ENCODE results near the gene CAMK2D.

The CAMK2D gene

GRCh38 chr4:113607998-113608397 is 153.5 kb downstream of the CAMK2D start:
- TF ChIP-seq CTCF (IDR thresholded peaks at IDR 0.05; ENCODE audit: low read depth, low read length): no peak
- no peaks in the 10 kb centered on the region for H3K27me3 ChIP-seq (ENCODE audit: insufficient read depth, low read depth, severe bottlenecking)
- DNase-seq: no peak
- no peaks in the 10 kb centered on the region for H3K9me3 ChIP-seq (ENCODE audit: severe bottlenecking)
- H3K27ac ChIP-seq: no peak overlapping the region
- H3K36me3 ChIP-seq: no peaks in the 10 kb centered on the region
- no peak overlapping the region for H3K4me3 ChIP-seq (ENCODE audit: low read depth, low read length)

GRCh38 chr4:113607147-113607720 is 154.3 kb downstream of the CAMK2D start:
- Histone ChIP-seq H3K27ac (no peak overlapping the region), H3K27me3 (ENCODE audit: insufficient read depth, low read depth, severe bottlenecking) (no peaks in the 10 kb centered on the region), H3K9me3 (ENCODE audit: severe bottlenecking) (no peaks in the 10 kb centered on the region), H3K36me3 (no peaks in the 10 kb centered on the region), H3K4me3 (ENCODE audit: low read depth, low read length) (no peak overlapping the region)
- DNase-seq: no peak
- TF ChIP-seq CTCF (IDR thresholded peaks at IDR 0.05; ENCODE audit: low read depth, low read length): no peak

- H3K27ac ChIP-seq: no peak overlapping the region
- no peaks in the 10 kb centered on the region for H3K27me3 ChIP-seq (ENCODE audit: insufficient read depth, low read depth, severe bottlenecking)
- H3K9me3 ChIP-seq (ENCODE audit: severe bottlenecking): no peaks in the 10 kb centered on the region
- H3K4me3 ChIP-seq (ENCODE audit: low read depth, low read length): no peak overlapping the region
- no peak for TF ChIP-seq CTCF (IDR thresholded peaks at IDR 0.05; ENCODE audit: low read depth, low read length)
- no peaks in the 10 kb centered on the region for H3K36me3 ChIP-seq
- no peak for DNase-seq
These were observed 156.6 kb downstream of the CAMK2D start for GRCh38 chr4:113604955-113605354.

DNA sequence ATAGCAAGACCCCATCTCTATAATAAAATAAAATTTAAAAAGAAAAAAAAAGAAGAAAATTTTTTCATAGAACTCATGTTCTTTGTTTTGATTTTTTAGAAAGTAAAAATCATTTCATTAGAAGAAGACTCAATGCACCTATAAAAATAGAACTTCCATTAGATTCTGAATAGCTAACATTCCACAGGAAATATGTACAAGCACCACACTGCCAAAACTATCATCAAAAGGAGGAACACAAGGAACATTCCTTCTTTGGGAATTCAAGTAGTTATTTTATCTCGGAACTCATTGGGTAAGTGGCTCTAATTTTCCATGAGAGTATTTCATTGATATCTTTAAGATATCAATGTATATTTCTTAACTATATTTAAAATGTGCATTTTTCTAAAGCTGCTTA is 157.6 kb downstream of the CAMK2D start:
- Histone ChIP-seq H3K9me3 (ENCODE audit: severe bottlenecking) (no peaks in the 10 kb centered on the region), H3K27me3 (ENCODE audit: insufficient read depth, low read depth, severe bottlenecking) (no peaks in the 10 kb centered on the region), H3K27ac (no peak overlapping the region), H3K4me3 (ENCODE audit: low read depth, low read length) (no peak overlapping the region), H3K36me3 (no peaks in the 10 kb centered on the region)
- TF ChIP-seq CTCF (IDR thresholded peaks at IDR 0.05; ENCODE audit: low read depth, low read length): no peak
- DNase-seq: no peak

GRCh38 chr4:113602646-113603228 is 158.8 kb downstream of the CAMK2D start:
- Histone ChIP-seq H3K4me3 (ENCODE audit: low read depth, low read length) (no peak overlapping the region), H3K36me3 (no peaks in the 10 kb centered on the region), H3K9me3 (ENCODE audit: severe bottlenecking) (no peaks in the 10 kb centered on the region), H3K27me3 (ENCODE audit: insufficient read depth, low read depth, severe bottlenecking) (no peaks in the 10 kb centered on the region), H3K27ac (no peak overlapping the region; the same call in 1 of the 2 replicates)
- DNase-seq: no peak
- TF ChIP-seq CTCF (IDR thresholded peaks at IDR 0.05; ENCODE audit: low read depth, low read length): no peak

DNA sequence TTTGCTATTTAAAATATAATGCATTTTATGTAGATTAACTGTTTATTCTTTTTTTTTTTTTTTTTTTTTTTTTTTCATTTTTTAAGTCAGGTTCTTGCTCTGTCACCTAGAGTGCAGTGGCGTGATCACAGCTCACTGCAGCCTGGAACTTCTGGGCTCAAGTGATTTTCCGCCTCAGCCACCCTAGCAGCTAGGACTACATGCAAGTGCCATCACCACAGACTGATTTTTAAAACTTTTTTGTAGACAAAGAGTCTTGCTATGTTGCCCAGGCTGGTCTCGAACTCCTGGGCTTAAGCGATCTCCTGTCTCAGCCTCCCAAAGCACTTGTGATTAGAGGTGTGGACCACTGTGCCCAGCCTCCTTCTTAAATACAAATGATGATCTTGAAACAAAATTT is 159.9 kb downstream of the CAMK2D start:
- no peak for DNase-seq
- Histone ChIP-seq H3K9me3 (ENCODE audit: severe bottlenecking) (no peaks in the 10 kb centered on the region), H3K27ac (no peak overlapping the region), H3K36me3 (no peaks in the 10 kb centered on the region), H3K27me3 (ENCODE audit: insufficient read depth, low read depth, severe bottlenecking) (no peaks in the 10 kb centered on the region), H3K4me3 (ENCODE audit: low read depth, low read length) (no peak overlapping the region)
- TF ChIP-seq CTCF (IDR thresholded peaks at IDR 0.05; ENCODE audit: low read depth, low read length): no peak

Measured in WERI-Rb-1 (cell line).